ENCODE measurements around the gene LCN10. TPM values are rescaled to one million over a fixed set of nuclear protein-coding genes. Genes with fewer than 3 reads are reported as not detected.

The LCN10 gene
- total RNA-seq, 4 donors from 2014 or later: 0.61 to 5.7 (median 1.7) TPM; not detected in 1

DNA sequence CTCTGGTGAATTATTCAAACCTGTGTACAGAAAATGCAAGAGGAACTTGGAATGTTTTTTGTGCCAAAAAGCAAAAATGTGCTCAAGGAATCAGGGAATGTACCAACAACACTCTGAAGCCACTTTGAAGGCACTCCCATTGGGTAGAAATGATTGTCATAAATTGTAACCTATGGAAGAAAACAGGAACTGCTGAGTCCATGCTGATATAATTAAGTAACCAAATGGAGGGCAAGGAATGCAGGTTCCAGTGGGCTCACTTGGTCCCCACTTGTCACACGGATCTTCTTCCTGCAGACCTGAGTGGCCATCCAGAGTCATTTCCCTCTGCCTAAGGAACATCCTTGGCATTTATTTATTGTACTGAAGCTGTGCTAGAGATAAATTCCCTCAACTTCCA lies 8.5 kb upstream of the LCN10 start:
- no peak for TF ChIP-seq POLR2A (IDR thresholded peaks at IDR 0.05)
- TF ChIP-seq, protein P1, sequence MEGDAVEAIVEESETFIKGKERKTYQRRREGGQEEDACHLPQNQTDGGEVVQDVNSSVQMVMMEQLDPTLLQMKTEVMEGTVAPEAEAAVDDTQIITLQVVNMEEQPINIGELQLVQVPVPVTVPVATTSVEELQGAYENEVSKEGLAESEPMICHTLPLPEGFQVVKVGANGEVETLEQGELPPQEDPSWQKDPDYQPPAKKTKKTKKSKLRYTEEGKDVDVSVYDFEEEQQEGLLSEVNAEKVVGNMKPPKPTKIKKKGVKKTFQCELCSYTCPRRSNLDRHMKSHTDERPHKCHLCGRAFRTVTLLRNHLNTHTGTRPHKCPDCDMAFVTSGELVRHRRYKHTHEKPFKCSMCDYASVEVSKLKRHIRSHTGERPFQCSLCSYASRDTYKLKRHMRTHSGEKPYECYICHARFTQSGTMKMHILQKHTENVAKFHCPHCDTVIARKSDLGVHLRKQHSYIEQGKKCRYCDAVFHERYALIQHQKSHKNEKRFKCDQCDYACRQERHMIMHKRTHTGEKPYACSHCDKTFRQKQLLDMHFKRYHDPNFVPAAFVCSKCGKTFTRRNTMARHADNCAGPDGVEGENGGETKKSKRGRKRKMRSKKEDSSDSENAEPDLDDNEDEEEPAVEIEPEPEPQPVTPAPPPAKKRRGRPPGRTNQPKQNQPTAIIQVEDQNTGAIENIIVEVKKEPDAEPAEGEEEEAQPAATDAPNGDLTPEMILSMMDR (IDR thresholded peaks at IDR 0.05): no peak
- H3K4me3 ChIP-seq (ENCODE audit: low read depth, poor library complexity, severe bottlenecking): no peak overlapping the region
- intact Hi-C loops (cut with DNase I; ENCODE audit: low total_unique reads): no loop called here
- no peak for DNase-seq (ENCODE audit: low spot score in 2 of 2)
- 81 to 83% methylated on average over 1 of the region's 1 CpG for WGBS, 2 donors

DNA sequence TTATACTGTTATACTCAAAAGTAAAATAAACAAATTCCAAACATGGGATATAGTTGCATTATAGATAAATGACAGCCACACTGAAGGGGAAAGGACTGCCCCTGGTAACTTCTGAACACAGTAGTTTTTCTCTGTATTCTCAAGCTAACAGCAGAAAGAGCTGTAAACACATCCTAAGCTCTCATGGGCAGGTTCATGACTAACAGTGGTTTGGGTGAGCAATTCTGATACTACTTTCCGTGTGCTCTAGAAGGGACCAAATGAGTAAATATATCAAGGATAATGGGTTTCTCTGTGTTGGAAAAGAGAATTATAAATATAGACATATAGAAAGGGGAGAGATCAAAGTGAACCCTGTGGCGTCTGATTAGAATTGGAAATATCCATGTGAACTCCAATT lies 7.8 kb upstream of the LCN10 start:
- 28 to 40% methylated on average over 2 of the region's 2 CpGs for WGBS, 2 donors

DNA sequence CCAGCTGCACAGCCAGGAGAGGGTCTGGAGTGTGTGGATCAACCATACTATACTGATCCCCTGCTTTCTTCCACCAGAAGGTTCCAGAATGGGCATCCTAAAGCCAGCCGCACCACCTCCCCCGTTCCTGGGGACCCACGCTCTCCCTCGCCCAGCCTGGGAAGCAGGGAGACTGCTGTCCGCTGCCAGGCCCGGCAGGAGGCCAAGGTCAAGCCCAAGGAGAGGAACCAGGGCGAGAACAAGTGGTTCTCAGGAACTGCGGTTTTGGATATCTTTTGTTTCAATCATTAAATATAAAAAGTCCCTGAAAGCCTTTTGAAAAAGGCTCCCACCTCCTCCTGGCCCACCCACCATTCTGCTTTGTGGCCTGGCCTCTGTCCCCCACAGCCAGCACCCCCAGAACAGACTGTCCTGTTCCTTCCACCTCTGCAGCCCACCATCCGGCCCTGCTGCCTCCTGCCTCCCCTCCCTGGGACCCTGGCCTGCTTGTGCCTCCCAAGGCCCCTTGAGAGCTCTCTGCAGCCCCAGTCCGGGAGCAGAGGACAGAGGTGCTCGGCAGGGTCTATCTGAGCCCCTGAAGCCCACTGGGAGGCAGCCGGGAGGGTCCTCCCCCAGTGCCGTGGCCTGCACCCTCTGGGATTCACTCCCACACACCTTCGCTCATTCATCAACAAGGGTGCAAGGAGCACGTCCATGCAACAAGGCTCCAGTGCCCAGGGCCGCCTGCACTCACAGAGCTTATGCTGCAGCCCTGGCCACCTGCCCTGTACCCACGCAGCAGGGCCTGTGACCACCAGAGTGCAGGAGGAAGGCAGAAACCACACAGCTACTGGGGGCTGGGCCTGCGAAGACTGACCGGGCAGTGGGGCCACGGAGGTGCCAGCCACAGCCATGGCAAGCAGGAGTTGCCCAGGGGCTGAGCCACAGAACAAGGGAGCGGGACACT lies 6.2 kb upstream of the LCN10 start:
- no peak overlapping the region for H3K4me3 ChIP-seq (ENCODE audit: low read depth, poor library complexity, severe bottlenecking)
- no peak for TF ChIP-seq POLR2A (IDR thresholded peaks at IDR 0.05)
- TF ChIP-seq, protein P1 (IDR thresholded peaks at IDR 0.05): no peak
- intact Hi-C loops (cut with DNase I; ENCODE audit: low total_unique reads): no loop called here
- DNase-seq (ENCODE audit: low spot score in 2 of 2): no peak
- 79 to 85% methylated on average over 21 of the region's 21 CpGs for WGBS, 2 donors

More for the DNA sequence above, 7.8 kb upstream of the LCN10 start:
- H3K4me3 ChIP-seq (ENCODE audit: low read depth, poor library complexity, severe bottlenecking): no peak overlapping the region
- TF ChIP-seq, protein P1 (IDR thresholded peaks at IDR 0.05): no peak
- no peak for TF ChIP-seq POLR2A (IDR thresholded peaks at IDR 0.05)
- intact Hi-C loops (cut with DNase I; ENCODE audit: low total_unique reads): no loop called here
- no peak for DNase-seq (ENCODE audit: low spot score in 2 of 2)

DNA sequence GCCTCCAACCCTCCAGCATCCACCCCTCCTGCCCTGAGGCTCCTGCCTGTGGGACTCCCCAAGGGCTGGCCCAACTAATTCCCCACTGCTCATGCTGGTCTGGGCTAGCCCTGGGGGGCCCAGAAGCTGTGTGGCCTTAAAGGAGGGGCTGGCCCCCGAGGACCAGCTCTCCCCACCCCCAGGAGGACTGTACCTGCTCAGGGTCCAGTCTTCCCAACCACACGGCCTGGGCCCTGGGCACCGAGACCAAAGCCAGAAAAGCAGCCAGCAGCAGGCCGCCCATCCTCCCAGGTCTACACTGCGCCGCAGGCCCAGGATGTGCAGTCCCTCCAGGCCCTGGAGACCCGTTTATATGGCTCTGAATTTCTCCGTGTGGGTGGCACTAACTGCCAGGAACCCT lies 5.5 kb upstream of the LCN10 start, which contains the start of gene LCN6:
Gene LCN6 (minus strand): TSS at position 325 of the 400 bp plus-strand sequence. CDS start 42 bp downstream, at position 283.
- H3K4me3 ChIP-seq (ENCODE audit: low read depth, poor library complexity, severe bottlenecking): no peak within 1 kb of the TSS
- intact Hi-C loops (cut with DNase I; ENCODE audit: low total_unique reads): no loop called here
- 58 to 72% methylated on average over 5 to 7 of the region's 8 CpGs for WGBS, 2 donors
- no peak for DNase-seq (ENCODE audit: low spot score in 2 of 2)
- TF ChIP-seq, protein P1 (IDR thresholded peaks at IDR 0.05): no peak
- TF ChIP-seq POLR2A (IDR thresholded peaks at IDR 0.05): no peak

DNA sequence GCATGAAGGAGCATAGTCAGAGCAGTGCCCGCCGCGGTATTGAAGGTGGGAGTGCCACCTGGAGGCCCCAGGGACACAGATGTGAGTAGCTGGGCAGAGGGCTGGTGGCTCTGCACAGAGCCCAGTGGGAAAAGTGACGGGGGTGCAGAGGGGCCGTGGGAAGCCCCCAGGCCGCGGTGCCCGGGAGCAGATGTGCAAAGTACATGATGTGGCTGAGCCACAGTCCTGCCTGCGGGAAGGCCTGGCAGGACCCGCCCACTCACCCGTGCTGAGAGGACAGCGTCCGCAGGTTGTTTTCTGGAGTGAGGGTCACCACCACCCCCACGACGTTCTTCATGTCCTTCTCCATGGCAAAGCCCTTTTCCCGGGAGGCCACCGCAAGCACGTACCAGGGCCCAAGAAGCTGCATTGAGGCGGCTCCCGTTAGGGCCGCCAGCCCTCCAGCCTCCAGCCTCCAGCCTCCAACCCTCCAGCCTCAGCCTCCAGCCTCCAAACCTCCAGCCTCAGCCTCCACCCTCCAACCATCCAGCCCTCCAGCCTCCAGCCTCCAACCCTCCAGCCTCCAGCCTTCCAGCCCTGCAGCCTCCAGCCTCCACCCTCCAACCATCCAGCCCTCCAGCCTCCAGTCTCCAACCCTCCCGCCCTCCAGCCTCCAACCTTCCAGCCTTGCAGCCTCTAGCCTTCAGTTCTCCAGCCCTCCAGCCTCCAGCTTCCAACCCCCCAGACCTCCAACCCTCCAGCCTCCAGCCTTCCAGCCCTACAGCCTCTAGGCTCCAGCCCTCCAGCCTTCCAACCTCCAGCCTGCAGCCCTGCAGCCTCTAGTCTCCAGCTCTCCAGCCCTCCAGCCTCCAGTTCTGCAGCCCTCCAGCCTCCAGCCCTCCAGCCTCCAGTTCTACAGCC lies 4.7 kb upstream of the LCN10 start:
- no peak for DNase-seq (ENCODE audit: low spot score in 2 of 2)
- TF ChIP-seq POLR2A (IDR thresholded peaks at IDR 0.05): no peak
- TF ChIP-seq, protein P1 (IDR thresholded peaks at IDR 0.05): no peak
- intact Hi-C loops (cut with DNase I; ENCODE audit: low total_unique reads): no loop called here
- no peak overlapping the region for H3K4me3 ChIP-seq (ENCODE audit: low read depth, poor library complexity, severe bottlenecking)
- 83 to 85% methylated on average over 22 of the region's 22 CpGs for WGBS, 2 donors

Measured in lower leg skin (tissue), 4 donors.